Esophagus squamous epithelium (tissue), 4 donors: ENCODE data around the gene CXCL9.

Source experiments
- POLR2A ChIP-seq, 4 donors: fragments of 450-650 bp; IDR thresholded peaks; one replicate each; pipeline ENCODE4 v1.6.1; 2017; ENCODE audit warnings: antibody characterized with exemption in 4 of 4, mild to moderate bottlenecking in 4 of 4, moderate library complexity in 3 of 4
- TF ChIP-seq, protein P1 (sequence below), 6 experiments: fragments of 450-650 bp in 4 of 6; fragments of 200-600 bp in 2 of 6; sonication (generic) in 2 of 6; IDR thresholded peaks; one replicate each; pipeline ENCODE4 v1.5.1; 2016 to 2019; ENCODE audit warnings: antibody characterized with exemption in 6 of 6, mild to moderate bottlenecking in 4 of 6, moderate library complexity in 4 of 6

DNA sequence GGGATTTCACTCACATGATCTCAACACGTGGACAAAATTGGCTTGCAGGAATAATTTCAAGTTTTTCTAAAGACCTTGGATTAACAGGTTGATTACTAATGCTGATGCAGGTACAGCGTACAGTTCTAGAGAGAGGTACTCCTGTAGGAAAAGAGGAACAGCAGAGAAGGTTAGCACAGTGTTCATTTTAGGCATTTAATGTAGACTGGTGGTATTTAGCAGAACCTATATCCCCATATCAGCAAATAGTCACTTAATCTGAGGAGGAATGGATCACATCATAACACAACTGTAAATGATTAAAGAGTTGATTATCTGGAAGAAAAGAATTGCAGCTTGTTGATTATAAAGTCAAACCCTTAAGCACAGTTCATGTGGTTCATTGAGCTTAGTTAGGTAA, 15.4 kb upstream of the CXCL9 start:
- TF ChIP-seq, protein P1, sequence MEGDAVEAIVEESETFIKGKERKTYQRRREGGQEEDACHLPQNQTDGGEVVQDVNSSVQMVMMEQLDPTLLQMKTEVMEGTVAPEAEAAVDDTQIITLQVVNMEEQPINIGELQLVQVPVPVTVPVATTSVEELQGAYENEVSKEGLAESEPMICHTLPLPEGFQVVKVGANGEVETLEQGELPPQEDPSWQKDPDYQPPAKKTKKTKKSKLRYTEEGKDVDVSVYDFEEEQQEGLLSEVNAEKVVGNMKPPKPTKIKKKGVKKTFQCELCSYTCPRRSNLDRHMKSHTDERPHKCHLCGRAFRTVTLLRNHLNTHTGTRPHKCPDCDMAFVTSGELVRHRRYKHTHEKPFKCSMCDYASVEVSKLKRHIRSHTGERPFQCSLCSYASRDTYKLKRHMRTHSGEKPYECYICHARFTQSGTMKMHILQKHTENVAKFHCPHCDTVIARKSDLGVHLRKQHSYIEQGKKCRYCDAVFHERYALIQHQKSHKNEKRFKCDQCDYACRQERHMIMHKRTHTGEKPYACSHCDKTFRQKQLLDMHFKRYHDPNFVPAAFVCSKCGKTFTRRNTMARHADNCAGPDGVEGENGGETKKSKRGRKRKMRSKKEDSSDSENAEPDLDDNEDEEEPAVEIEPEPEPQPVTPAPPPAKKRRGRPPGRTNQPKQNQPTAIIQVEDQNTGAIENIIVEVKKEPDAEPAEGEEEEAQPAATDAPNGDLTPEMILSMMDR (IDR thresholded peaks at IDR 0.05): no peak
- no peak for TF ChIP-seq POLR2A (IDR thresholded peaks at IDR 0.05)
